ENCODE results near the gene PIP5K1B.

Gene PIP5K1B

GRCh38 chr9:68843239-68843638, 138.2 kb downstream of the PIP5K1B start:
- no peak overlapping the region for H3K4me3 ChIP-seq (ENCODE audit: low read depth, low read length)

GRCh38 chr9:68844157-68844556, 139.1 kb downstream of the PIP5K1B start:
- no peak overlapping the region for H3K4me3 ChIP-seq (ENCODE audit: low read depth, low read length)

- H3K4me3 ChIP-seq (ENCODE audit: low read depth, low read length) = no peak overlapping the region
These were observed 139.9 kb downstream of the PIP5K1B start for GRCh38 chr9:68844631-68845612.

- H3K4me3 ChIP-seq (ENCODE audit: low read depth, low read length) = no peak overlapping the region
These were observed 142.7 kb downstream of the PIP5K1B start for GRCh38 chr9:68847765-68848164.

- no peak overlapping the region for H3K4me3 ChIP-seq (ENCODE audit: low read depth, low read length)
These were observed 146.6 kb downstream of the PIP5K1B start for GRCh38 chr9:68851657-68852056.

GRCh38 chr9:68852941-68853340, 147.9 kb downstream of the PIP5K1B start:
- H3K4me3 ChIP-seq (ENCODE audit: low read depth, low read length) = no peak overlapping the region

GRCh38 chr9:68859347-68859746, 154.3 kb downstream of the PIP5K1B start:
- no peak overlapping the region for H3K4me3 ChIP-seq (ENCODE audit: low read depth, low read length)

GRCh38 chr9:68860419-68860818, 155.4 kb downstream of the PIP5K1B start:
- H3K4me3 ChIP-seq (ENCODE audit: low read depth, low read length) = no peak overlapping the region

GRCh38 chr9:68861436-68861835, 156.4 kb downstream of the PIP5K1B start:
- no peak overlapping the region for H3K4me3 ChIP-seq (ENCODE audit: low read depth, low read length)

- H3K4me3 ChIP-seq (ENCODE audit: low read depth, low read length) = no peak overlapping the region
These were observed 162.0 kb downstream of the PIP5K1B start for GRCh38 chr9:68867066-68867465.

GRCh38 chr9:68869022-68869421, 164.0 kb downstream of the PIP5K1B start:
- H3K4me3 ChIP-seq (ENCODE audit: low read depth, low read length) = no peak overlapping the region

- H3K4me3 ChIP-seq (ENCODE audit: low read depth, low read length) = no peak overlapping the region
These were observed 165.0 kb downstream of the PIP5K1B start for GRCh38 chr9:68870086-68870485.

GRCh38 chr9:68871236-68871635, 166.2 kb downstream of the PIP5K1B start:
- H3K4me3 ChIP-seq (ENCODE audit: low read depth, low read length) = no peak overlapping the region

- no peak overlapping the region for H3K4me3 ChIP-seq (ENCODE audit: low read depth, low read length)
These were observed 167.0 kb downstream of the PIP5K1B start for GRCh38 chr9:68872026-68872501.

- H3K4me3 ChIP-seq (ENCODE audit: low read depth, low read length) = no peak overlapping the region
These were observed 168.1 kb downstream of the PIP5K1B start for GRCh38 chr9:68873179-68873578.

- H3K4me3 ChIP-seq (ENCODE audit: low read depth, low read length) = no peak overlapping the region
These were observed 171.2 kb downstream of the PIP5K1B start for GRCh38 chr9:68876273-68876672.

GRCh38 chr9:68876681-68877080, 171.6 kb downstream of the PIP5K1B start:
- no peak overlapping the region for H3K4me3 ChIP-seq (ENCODE audit: low read depth, low read length)

GRCh38 chr9:68877219-68877618, 172.2 kb downstream of the PIP5K1B start:
- H3K4me3 ChIP-seq (ENCODE audit: low read depth, low read length) = no peak overlapping the region

GRCh38 chr9:68878450-68878849, 173.4 kb downstream of the PIP5K1B start:
- no peak overlapping the region for H3K4me3 ChIP-seq (ENCODE audit: low read depth, low read length)

GRCh38 chr9:68883224-68883623, 178.2 kb downstream of the PIP5K1B start:
- no peak overlapping the region for H3K4me3 ChIP-seq (ENCODE audit: low read depth, low read length)

GRCh38 chr9:68887232-68887631, 182.2 kb downstream of the PIP5K1B start:
- no peak overlapping the region for H3K4me3 ChIP-seq (ENCODE audit: low read depth, low read length)

GRCh38 chr9:68894502-68894901, 189.5 kb downstream of the PIP5K1B start:
- H3K4me3 ChIP-seq (ENCODE audit: low read depth, low read length) = no peak overlapping the region
